PC-9 (cell line): ENCODE measurements around the gene APMAP. TPM values are rescaled to one million over a fixed set of nuclear protein-coding genes. Genes with fewer than 3 reads are reported as not detected.

ENCODE experiments used
- BruUV-seq: library from RNA; stranded (reverse); fragments of 400-500 nt; replicated peaks from 2 replicates; lab custom pipeline; 2021; lab: Mats Ljungman, UMichigan
- CTCF ChIA-PET: fragments of 300-600 bp; sonication (Branson Sonifier 250); formaldehyde crosslinking; loops from one replicate; lab custom pipeline; 2022; ENCODE audit warnings: antibody characterized with exemption; lab: Charles Lee
- POLR2A ChIA-PET: fragments of 300-600 bp; sonication (Branson Sonifier 250); formaldehyde crosslinking; loops from one replicate; lab custom pipeline; 2022; ENCODE audit warnings: antibody characterized with exemption; ENCODE audit not compliant: unreplicated experiment; lab: Charles Lee
- DNase-seq, 2 experiments: peaks; one replicate each; pipeline versions ENCODE4 v3.0.0 to v3.0.0-alpha.2; 2015 to 2022; ENCODE audit warnings: mixed read lengths in 1 of 2
- H2AFZ ChIP-seq: fragments of 200-600 bp; sonication (generic); 2 replicates; pipeline ENCODE4 v1.8.1; 2017; ENCODE audit warnings: antibody characterized with exemption
- H3F3A ChIP-seq: fragments of 200-600 bp; sonication (generic); 2 replicates; pipeline ENCODE4 v1.8.1; 2017; ENCODE audit warnings: antibody characterized with exemption, mild to moderate bottlenecking, low read depth; ENCODE audit not compliant: insufficient read depth
- H3K27ac ChIP-seq: fragments of 200-600 bp; sonication (generic); 2 replicates; pipeline ENCODE4 v1.6.1; 2016; ENCODE audit warnings: mixed run types
- H3K27me3 ChIP-seq: fragments of 200-600 bp; sonication (generic); 2 replicates; pipeline ENCODE4 v1.6.1; 2016; ENCODE audit warnings: low read depth, mixed run types; ENCODE audit not compliant: insufficient read depth
- H3K36me3 ChIP-seq: fragments of 200-600 bp; sonication (generic); 2 replicates; pipeline ENCODE4 v1.6.1; 2016; ENCODE audit warnings: low read depth, mixed run types
- H3K4me1 ChIP-seq: fragments of 200-600 bp; sonication (generic); replicated peaks from 2 replicates; pipeline ENCODE4 v1.6.1; 2016; ENCODE audit warnings: mixed run types; ENCODE audit not compliant: insufficient read depth
- H3K4me2 ChIP-seq: fragments of 200-600 bp; sonication (generic); 2 replicates; pipeline ENCODE4 v1.6.1; 2017; ENCODE audit warnings: mixed run types
- H3K4me3 ChIP-seq: fragments of 200-600 bp; sonication (generic); 2 replicates; pipeline ENCODE4 v1.6.1; 2016; ENCODE audit warnings: mixed run types
- H3K79me2 ChIP-seq: fragments of 200-600 bp; sonication (generic); 2 replicates; pipeline ENCODE4 v1.6.1; 2017; ENCODE audit warnings: low read depth, mixed run types
- H3K9me2 ChIP-seq: fragments of 200-600 bp; sonication (generic); 2 replicates; pipeline ENCODE4 v1.8.1; 2017; ENCODE audit warnings: mild to moderate bottlenecking; ENCODE audit not compliant: insufficient read depth
- H3K9me3 ChIP-seq: fragments of 200-600 bp; sonication (generic); 2 replicates; pipeline ENCODE4 v1.8.1; 2016; ENCODE audit warnings: low read depth; ENCODE audit not compliant: insufficient read depth
- H4K20me1 ChIP-seq: fragments of 200-600 bp; sonication (generic); 2 replicates; pipeline ENCODE4 v1.8.1; 2017; ENCODE audit not compliant: insufficient read depth
- CTCF ChIP-seq: fragments of 200-600 bp; sonication (generic); conservative IDR thresholded peaks from 2 replicates; pipeline ENCODE4 v1.6.1; 2017; ENCODE audit warnings: mixed run types, antibody characterized with exemption, mild to moderate bottlenecking, moderate library complexity
- EZH2 ChIP-seq: fragments of 200-600 bp; sonication (generic); IDR thresholded peaks from 2 replicates; pipeline ENCODE4 v1.8.0; 2017; ENCODE audit warnings: antibody characterized with exemption, low read depth
- intact Hi-C: fragments of 100-400 bp; cut with micrococcal nuclease; formaldehyde crosslinking; loops from one replicate; pipeline ENCODE4 v1.10.0; 2022; ENCODE audit not compliant: unreplicated experiment
- total RNA-seq: library from RNA; stranded (reverse); gene quantifications from 2 replicates; pipeline ENCODE4 v1.2.3, GENCODE V29; 2021

The APMAP gene
- total RNA-seq, 1 experiment from 2014 or later: 103 TPM

DNA sequence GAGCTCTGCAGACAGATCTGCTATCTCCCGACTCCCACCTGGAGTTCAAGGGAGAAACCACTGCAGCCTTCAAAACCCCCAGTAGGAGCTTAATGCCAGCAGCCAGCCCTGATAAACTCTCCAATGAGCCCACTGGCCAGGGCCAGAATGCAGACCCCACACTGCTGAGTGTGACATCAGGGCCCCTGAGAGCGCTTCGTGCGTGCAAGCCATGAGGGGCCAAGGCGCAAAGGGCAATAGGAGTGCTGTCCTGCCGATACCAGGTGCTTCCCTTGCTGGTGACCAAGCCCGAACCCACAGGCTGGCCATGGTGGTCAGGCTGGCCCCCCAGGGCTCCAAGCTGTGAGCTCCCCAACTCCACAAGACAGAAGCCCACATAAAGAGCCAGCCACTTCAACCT lies 76.7 kb downstream of the APMAP start:
- Histone ChIP-seq H3K79me2 (no peaks in the 10 kb centered on the region), H3K4me1 (0 out of 2 replicates have a peak, but pooled peaks cover 5% of the 10 kb centered on the region), H4K20me1 (no peaks in the 10 kb centered on the region), H3K36me3 (no peaks in the 10 kb centered on the region), H3K9me3 (no peaks in the 10 kb centered on the region), H3K4me3 (no peak overlapping the region), H2AFZ (no peak overlapping the region), H3K27ac (no peak overlapping the region), H3K9me2 (no peaks in the 10 kb centered on the region), H3K27me3 (no peaks in the 10 kb centered on the region), H3K4me2 (no peak overlapping the region), H3F3A (no peaks in the 10 kb centered on the region)
- intact Hi-C loops: loop anchor here (5.0 to 10.0 kb wide), 5 partner anchors 129 to 1131 kb away; no protein-coding TSS in a partner anchor
- no TSS peak for BruUV-seq
- ChIA-PET POLR2A (no interaction called here), CTCF (no interaction called here)
- DNase-seq: no peak
- no peak for TF ChIP-seq EZH2
- TF ChIP-seq CTCF: no peak

DNA sequence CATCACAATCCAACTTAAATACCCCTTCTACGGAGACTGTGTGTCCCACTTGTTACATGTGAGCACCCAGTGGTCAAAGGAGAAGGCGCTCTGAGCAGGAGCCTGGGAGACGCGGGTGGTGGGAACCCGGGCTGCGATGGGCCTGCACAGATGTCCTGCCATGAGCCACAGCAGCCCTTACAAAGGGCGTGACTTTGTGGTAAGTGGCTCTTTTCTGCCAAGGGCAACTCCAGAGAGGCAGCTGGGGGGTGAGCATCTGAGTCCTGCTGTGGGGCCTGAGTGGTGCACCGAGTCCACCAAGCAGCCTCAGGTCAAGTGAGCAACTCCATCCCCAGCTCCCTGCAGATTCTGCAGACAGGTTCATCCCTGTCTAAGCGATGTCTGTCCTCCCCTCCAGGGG lies 77.1 kb downstream of the APMAP start:
- Histone ChIP-seq H3K79me2 (no peaks in the 10 kb centered on the region), H3K9me2 (no peaks in the 10 kb centered on the region), H3K36me3 (no peaks in the 10 kb centered on the region), H3K27me3 (no peaks in the 10 kb centered on the region), H3K4me3 (no peak overlapping the region), H3F3A (no peaks in the 10 kb centered on the region), H3K4me2 (no peak overlapping the region), H3K4me1 (0 out of 2 replicates have a peak, but pooled peaks cover 5% of the 10 kb centered on the region), H2AFZ (no peak overlapping the region), H3K27ac (no peak overlapping the region), H4K20me1 (no peaks in the 10 kb centered on the region), H3K9me3 (no peaks in the 10 kb centered on the region)
- DNase-seq: no peak
- intact Hi-C loops: loop anchor here (5.0 to 10.0 kb wide), 5 partner anchors 128 to 1131 kb away; no protein-coding TSS in a partner anchor
- CTCF ChIA-PET: no interaction called here
- no peak for TF ChIP-seq EZH2
- no peak for TF ChIP-seq CTCF
- POLR2A ChIA-PET: no interaction called here
- BruUV-seq: no TSS peak

DNA sequence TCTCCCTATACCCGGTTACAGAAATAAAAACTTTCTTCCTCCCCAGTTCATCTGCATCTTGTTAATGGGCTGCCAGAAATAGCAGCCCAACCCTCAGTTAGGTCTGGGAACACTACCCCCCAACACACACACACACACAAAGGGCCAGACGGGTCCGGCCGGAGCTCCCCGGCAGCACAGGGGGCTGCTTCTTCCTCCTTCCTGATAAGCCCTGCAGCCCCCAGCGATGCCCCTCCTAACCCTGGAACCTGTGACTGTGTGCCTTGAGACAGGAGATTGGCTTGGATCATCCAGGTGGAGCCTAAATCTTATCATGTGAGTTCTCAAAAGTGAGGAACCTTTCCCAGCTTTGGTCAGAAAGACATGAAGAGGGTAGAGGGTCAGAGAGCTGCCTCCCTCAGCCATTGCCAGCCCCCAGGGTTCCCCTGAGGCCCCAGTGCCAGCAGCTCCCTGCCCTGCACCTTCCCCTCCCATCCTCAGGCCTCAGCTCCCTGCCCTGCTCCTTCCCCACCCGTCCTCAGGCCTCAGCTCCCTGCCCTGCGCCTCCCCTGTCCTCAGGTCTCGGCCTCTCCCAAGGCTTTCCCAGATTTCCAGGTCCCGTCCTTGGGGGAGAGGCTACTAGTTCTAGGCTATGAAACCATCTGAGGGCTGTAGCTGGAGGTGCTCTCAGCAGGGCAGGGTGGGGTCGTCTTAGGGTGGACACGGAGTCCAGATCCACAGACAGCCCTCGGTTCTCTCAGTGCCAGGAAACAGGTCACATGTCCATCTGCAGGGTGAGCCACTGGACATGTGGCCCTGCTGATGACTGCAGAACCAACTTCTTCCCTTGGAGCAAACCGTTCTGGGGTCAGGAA lies 77.9 kb downstream of the APMAP start:
- H4K20me1 ChIP-seq: no peaks in the 10 kb centered on the region
- H3K4me2 ChIP-seq: no peak overlapping the region
- no peaks in the 10 kb centered on the region for H3F3A ChIP-seq
- no peak overlapping the region for H2AFZ ChIP-seq
- ChIA-PET CTCF (interaction anchor here (0.6 kb wide), 1 partner anchor 977 kb away, joined by 3 read pairs; no protein-coding TSS in a partner anchor), POLR2A (interaction anchor here (0.7 kb wide), 1 partner anchor 436 kb away, joined by 4 read pairs; no protein-coding TSS in a partner anchor)
- no peaks in the 10 kb centered on the region for H3K79me2 ChIP-seq
- H3K27ac ChIP-seq: no peak overlapping the region
- H3K4me1 ChIP-seq: 0 out of 2 replicates have a peak, but pooled peaks cover 5% of the 10 kb centered on the region
- intact Hi-C loops: loop anchor here (5.0 to 10.0 kb wide), 5 partner anchors 127 to 1130 kb away; no protein-coding TSS in a partner anchor
- no peaks in the 10 kb centered on the region for H3K27me3 ChIP-seq
- no peaks in the 10 kb centered on the region for H3K36me3 ChIP-seq
- no peaks in the 10 kb centered on the region for H3K9me2 ChIP-seq
- no TSS peak for BruUV-seq
- H3K4me3 ChIP-seq: no peak overlapping the region
- no peaks in the 10 kb centered on the region for H3K9me3 ChIP-seq
- TF ChIP-seq EZH2 (no peak), CTCF (no peak)
- no peak for DNase-seq
